Ishikawa (cell line): ENCODE data around the gene PPP1R1C.

Experiments used
- CEBPB ChIP-seq: IDR thresholded peaks from 2 replicates; pipeline ENCODE4 v1.6.1; 2012
- CREB1 ChIP-seq: IDR thresholded peaks from 2 replicates; pipeline ENCODE4 v1.6.1; 2012; ENCODE audit warnings: low read depth
- EGR1 ChIP-seq: IDR thresholded peaks from 2 replicates; pipeline ENCODE4 v1.6.1; 2012
- EP300 ChIP-seq: IDR thresholded peaks from 2 replicates; pipeline ENCODE4 v1.6.1; 2012; ENCODE audit warnings: borderline replicate concordance
- FOXM1 ChIP-seq: IDR thresholded peaks from 2 replicates; pipeline ENCODE4 v1.6.1; 2012; ENCODE audit warnings: low read depth, borderline replicate concordance
- MAX ChIP-seq: IDR thresholded peaks from 2 replicates; pipeline ENCODE4 v1.6.1; 2012
- NFIC ChIP-seq: IDR thresholded peaks from 2 replicates; pipeline ENCODE4 v1.6.1; 2012
- RAD21 ChIP-seq: IDR thresholded peaks from 2 replicates; pipeline ENCODE4 v1.6.1; 2012; ENCODE audit warnings: low read depth
- REST ChIP-seq: IDR thresholded peaks from 2 replicates; pipeline ENCODE4 v1.6.1; 2012; ENCODE audit warnings: low read depth, mild to moderate bottlenecking
- TAF1 ChIP-seq: IDR thresholded peaks from 2 replicates; pipeline ENCODE4 v1.6.1; 2012; ENCODE audit warnings: low read depth, mild to moderate bottlenecking
- TCF12 ChIP-seq: IDR thresholded peaks from 2 replicates; pipeline ENCODE4 v1.6.1; 2012; ENCODE audit warnings: low read depth
- TEAD4 ChIP-seq: IDR thresholded peaks from 2 replicates; pipeline ENCODE4 v1.6.1; 2012
- USF1 ChIP-seq: IDR thresholded peaks from 2 replicates; pipeline ENCODE4 v1.6.1; 2012
- YY1 ChIP-seq: IDR thresholded peaks from 2 replicates; pipeline ENCODE4 v1.6.1; 2012; ENCODE audit warnings: low read depth
- ZBTB7A ChIP-seq: IDR thresholded peaks from 2 replicates; pipeline ENCODE4 v1.6.1; 2012; ENCODE audit warnings: low read depth

The PPP1R1C gene

GRCh38 chr2:181977661-181978350 is 7.8 kb upstream of the PPP1R1C start:
- TF ChIP-seq MAX (no peak), YY1 (no peak), RAD21 (no peak)

- TF ChIP-seq ZBTB7A (no peak), MAX (no peak), REST (no peak), NFIC (no peak), EGR1 (no peak), CREB1 (no peak), USF1 (no peak), TAF1 (no peak), YY1 (no peak), RAD21 (no peak), FOXM1 (no peak), CEBPB (no peak), TCF12 (no peak), EP300 (no peak), TEAD4 (no peak)
Observed at GRCh38 chr2:181978351-181979150, 7.1 kb upstream of the PPP1R1C start.

- no peak for TF ChIP-seq ZBTB7A
- no peak for TF ChIP-seq EP300
- TF ChIP-seq REST: no peak
- no peak for TF ChIP-seq TCF12
- TF ChIP-seq TEAD4: no peak
- TF ChIP-seq CREB1: no peak
- no peak for TF ChIP-seq RAD21
- no peak for TF ChIP-seq NFIC
- TF ChIP-seq CEBPB: no peak
- no peak for TF ChIP-seq EGR1
- TF ChIP-seq TAF1: no peak
- no peak for TF ChIP-seq MAX
- no peak for TF ChIP-seq FOXM1
- TF ChIP-seq YY1: no peak
- no peak for TF ChIP-seq USF1
Observed at GRCh38 chr2:181984060-181984459, 1.6 kb upstream of the PPP1R1C start.

- TF ChIP-seq TAF1 (no peak), CEBPB (no peak)
Observed at GRCh38 chr2:181984814-181985631, 630 bp upstream of the PPP1R1C start.

- TF ChIP-seq USF1 (no peak), FOXM1 (no peak), EP300 (no peak), TAF1 (no peak), YY1 (no peak), NFIC (no peak), TEAD4 (no peak), REST (no peak), CEBPB (no peak), TCF12 (no peak), EGR1 (no peak), MAX (no peak)
Observed at GRCh38 chr2:181988154-181988924, 2.7 kb downstream of the PPP1R1C start.
